ENCODE results near the gene LIN7B. TPM values are rescaled to one million over a fixed set of nuclear protein-coding genes. Genes with fewer than 3 reads are reported as not detected.

Gene LIN7B
- total and polyA plus RNA-seq, 2 of the 13 experiments (the other 11 are each of a cell fraction or from before 2014, with no cell fraction given): 5.3 to 7.6 TPM

GRCh38 chr19:49114630-49115363 is 627 bp downstream of the LIN7B start (continued):
- TF ChIP-seq ZNF687 (CRISPR knock-in tag; IDR thresholded peaks at IDR 0.05) (peak; percentile 57; the same call in 1 of the 2 replicates), ASH2L (IDR thresholded peaks at IDR 0.05; ENCODE audit: insufficient read length, low read depth, low read length) (no peak), ZNF615 (CRISPR knock-in tag; IDR thresholded peaks at IDR 0.05; ENCODE audit: borderline replicate concordance) (no peak), ZNF549 (CRISPR knock-in tag; IDR thresholded peaks at IDR 0.05) (no peak), ZNF773 (CRISPR knock-in tag; IDR thresholded peaks at IDR 0.05; ENCODE audit: borderline replicate concordance) (no peak), JARID2 (CRISPR knock-in tag; IDR thresholded peaks at IDR 0.05; ENCODE audit: insufficient replicate concordance) (no peak), NFE2 (CRISPR knock-in tag; IDR thresholded peaks at IDR 0.05) (no peak), ZNF558 (CRISPR knock-in tag; IDR thresholded peaks at IDR 0.05; ENCODE audit: borderline replicate concordance) (no peak), ZNF572 (CRISPR knock-in tag; IDR thresholded peaks at IDR 0.05) (0 out of 2 replicates have a peak, but pooled peaks have one; percentile 33), TFDP1 (CRISPR knock-in tag; IDR thresholded peaks at IDR 0.05; ENCODE audit: borderline replicate concordance) (no peak), ZSCAN25 (CRISPR knock-in tag; IDR thresholded peaks at IDR 0.05) (0 out of 2 replicates have a peak, but pooled peaks have one; percentile 4), KDM4B (CRISPR knock-in tag; IDR thresholded peaks at IDR 0.05) (no peak), KLF11 (CRISPR knock-in tag; IDR thresholded peaks at IDR 0.05) (0 out of 2 replicates have a peak, but pooled peaks have one; percentile 42), GFI1 (CRISPR knock-in tag; IDR thresholded peaks at IDR 0.05; ENCODE audit: borderline replicate concordance) (no peak), ZBTB1 (CRISPR knock-in tag; IDR thresholded peaks at IDR 0.05; ENCODE audit: borderline replicate concordance) (no peak), ISL2 (CRISPR knock-in tag; IDR thresholded peaks at IDR 0.05) (peak; percentile 12), ETS1 (CRISPR knock-in tag; IDR thresholded peaks at IDR 0.05) (no peak), ZNF639 (CRISPR knock-in tag; conservative IDR thresholded peaks at IDR 0.05) (no peak), RNF2 (conservative IDR thresholded peaks at IDR 0.05; ENCODE audit: low read depth) (no peak), FUBP1 (CRISPR knock-in tag; IDR thresholded peaks at IDR 0.05; ENCODE audit: borderline replicate concordance) (no peak)

Data from HepG2 (cell line).